H1 (cell line): ENCODE measurements around the gene ZNF665.

Source experiments
- CBX5 ChIP-seq: fragments of 300-800, 300-1000 bp; sonication (generic); IDR thresholded peaks from 2 replicates; pipeline ENCODE4 v1.7.1; 2016; ENCODE audit warnings: antibody characterized with exemption, low read length, low read depth
- CHD2 ChIP-seq: IDR thresholded peaks from 2 replicates; pipeline ENCODE4 v1.6.1; 2012; ENCODE audit warnings: low read length, improper control_type of control experiment
- FOSL1 ChIP-seq: IDR thresholded peaks from 2 replicates; pipeline ENCODE4 v1.6.1; 2011; ENCODE audit warnings: mild to moderate bottlenecking, low read depth, low read length, moderate library complexity; ENCODE audit not compliant: insufficient read depth
- HDAC6 ChIP-seq: IDR thresholded peaks from one replicate; pipeline ENCODE4 v1.7.1; 2012; ENCODE audit warnings: low read depth, mild to moderate bottlenecking, inconsistent platforms, low read length, moderate library complexity
- PHF8 ChIP-seq: fragments of 200-600 bp; sonication (generic); conservative IDR thresholded peaks from 2 replicates; pipeline ENCODE4 v1.7.1; 2012; ENCODE audit warnings: low read depth, mild to moderate bottlenecking, inconsistent platforms, low read length, moderate library complexity
- SP2 ChIP-seq: IDR thresholded peaks from 2 replicates; pipeline ENCODE4 v1.6.1; 2012; ENCODE audit warnings: mild to moderate bottlenecking, low read length, inconsistent platforms
- TAF1 ChIP-seq: IDR thresholded peaks from 2 replicates; pipeline ENCODE4 v1.6.1; 2011; ENCODE audit warnings: mild to moderate bottlenecking, low read depth, low read length
- YY1 ChIP-seq: IDR thresholded peaks from 2 replicates; pipeline ENCODE4 v1.6.1; 2011; ENCODE audit warnings: low read depth, mild to moderate bottlenecking, low read length
- TF ChIP-seq, protein P1 (sequence below): IDR thresholded peaks from 2 replicates; pipeline ENCODE4 v1.6.1; 2012; ENCODE audit warnings: inconsistent platforms
- TF ChIP-seq, protein P2 (sequence below), 3 experiments: IDR thresholded peaks; 1 replicate in 2 of 3; 2 replicates in 1 of 3; pipeline versions ENCODE4 v1.5.1 to v1.6.1; 2011; ENCODE audit warnings: low read length in 3 of 3, mild to moderate bottlenecking in 3 of 3, inconsistent platforms in 2 of 3, low read depth in 1 of 3, moderate library complexity in 1 of 3; ENCODE audit not compliant: insufficient read depth in 1 of 3; ENCODE audit errors: control extremely low read depth in 1 of 3

DNA sequence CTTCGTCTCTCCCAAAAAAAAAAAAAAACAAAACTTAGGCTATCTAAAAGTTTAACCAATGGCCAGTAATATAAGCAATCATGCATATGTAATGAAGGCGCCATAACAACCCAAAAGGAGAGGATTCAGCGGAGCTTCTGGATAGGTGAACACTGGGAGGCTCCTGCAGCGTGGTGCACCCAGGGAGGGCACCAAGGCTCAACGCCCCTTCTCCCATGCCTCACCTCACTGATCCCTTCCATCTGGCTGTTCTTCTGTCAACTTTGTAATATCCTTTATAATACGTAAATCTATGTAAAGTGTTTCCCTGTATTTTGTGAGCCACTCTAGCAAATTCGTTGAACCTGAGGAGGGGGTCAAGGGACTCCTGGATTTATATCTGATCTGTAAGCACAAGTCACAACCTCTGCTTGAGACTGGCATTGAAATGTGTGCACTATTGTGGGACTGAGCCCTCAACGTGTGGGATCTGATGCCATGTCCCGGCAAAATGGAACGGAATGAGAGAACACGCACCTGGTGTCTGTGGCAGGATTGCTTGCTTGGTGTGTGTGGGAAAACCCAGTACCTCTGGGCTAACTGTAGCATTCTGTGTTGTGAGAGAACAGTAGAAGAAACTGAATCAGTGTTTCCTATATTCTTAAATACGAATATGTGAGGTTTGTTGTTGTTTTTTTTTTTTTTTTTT lies 521 bp upstream of the ZNF665 start:
- TF ChIP-seq, protein P1, sequence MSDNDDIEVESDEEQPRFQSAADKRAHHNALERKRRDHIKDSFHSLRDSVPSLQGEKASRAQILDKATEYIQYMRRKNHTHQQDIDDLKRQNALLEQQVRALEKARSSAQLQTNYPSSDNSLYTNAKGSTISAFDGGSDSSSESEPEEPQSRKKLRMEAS: no peak
- TF ChIP-seq, protein P2, sequence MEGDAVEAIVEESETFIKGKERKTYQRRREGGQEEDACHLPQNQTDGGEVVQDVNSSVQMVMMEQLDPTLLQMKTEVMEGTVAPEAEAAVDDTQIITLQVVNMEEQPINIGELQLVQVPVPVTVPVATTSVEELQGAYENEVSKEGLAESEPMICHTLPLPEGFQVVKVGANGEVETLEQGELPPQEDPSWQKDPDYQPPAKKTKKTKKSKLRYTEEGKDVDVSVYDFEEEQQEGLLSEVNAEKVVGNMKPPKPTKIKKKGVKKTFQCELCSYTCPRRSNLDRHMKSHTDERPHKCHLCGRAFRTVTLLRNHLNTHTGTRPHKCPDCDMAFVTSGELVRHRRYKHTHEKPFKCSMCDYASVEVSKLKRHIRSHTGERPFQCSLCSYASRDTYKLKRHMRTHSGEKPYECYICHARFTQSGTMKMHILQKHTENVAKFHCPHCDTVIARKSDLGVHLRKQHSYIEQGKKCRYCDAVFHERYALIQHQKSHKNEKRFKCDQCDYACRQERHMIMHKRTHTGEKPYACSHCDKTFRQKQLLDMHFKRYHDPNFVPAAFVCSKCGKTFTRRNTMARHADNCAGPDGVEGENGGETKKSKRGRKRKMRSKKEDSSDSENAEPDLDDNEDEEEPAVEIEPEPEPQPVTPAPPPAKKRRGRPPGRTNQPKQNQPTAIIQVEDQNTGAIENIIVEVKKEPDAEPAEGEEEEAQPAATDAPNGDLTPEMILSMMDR (IDR thresholded peaks at IDR 0.05; ENCODE audit: control extremely low read depth in 1 of 3, insufficient read depth in 1 of 3, low read depth in 1 of 3, low read length in 3 of 3): no peak
- TF ChIP-seq CHD2: no peak
- TF ChIP-seq YY1: no peak
- no peak for TF ChIP-seq FOSL1
- TF ChIP-seq CBX5: no peak
- TF ChIP-seq TAF1: no peak
- no peak for TF ChIP-seq PHF8
- no peak for TF ChIP-seq SP2
- no peak for TF ChIP-seq HDAC6
